ENCODE results near the gene ZBP1.

Gene ZBP1

DNA sequence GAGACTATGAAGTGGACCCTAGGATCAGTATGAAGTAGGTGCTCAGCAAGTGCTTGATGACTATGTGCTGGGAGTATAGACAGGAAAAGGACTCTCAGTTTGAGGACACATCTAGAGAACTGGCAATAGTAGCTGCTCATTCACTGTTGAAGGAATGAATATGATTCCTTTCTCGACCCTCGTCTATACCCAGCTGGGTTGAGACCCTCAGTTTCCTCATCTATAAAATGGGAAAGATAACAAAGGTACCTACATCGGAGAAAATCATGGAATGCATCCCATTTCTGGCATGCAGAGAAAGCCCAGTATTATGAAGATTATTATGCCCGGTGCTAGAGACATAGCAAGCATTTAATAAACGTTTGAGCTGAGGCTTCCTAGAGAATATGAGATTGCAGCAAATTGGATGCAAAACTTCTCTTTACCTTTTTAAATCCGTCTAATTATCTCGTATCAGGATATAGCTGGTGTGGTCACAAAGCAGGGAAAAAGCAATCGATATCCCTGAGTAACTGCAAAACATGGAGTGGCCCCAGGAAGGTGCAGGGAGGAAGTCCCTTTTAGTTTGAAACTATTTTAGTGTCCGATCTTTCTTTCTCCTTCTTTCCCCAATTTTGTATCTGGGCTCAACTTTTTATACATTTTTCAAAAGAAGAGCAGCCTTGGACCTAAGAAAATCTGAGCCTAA lies 62.2 kb downstream of the ZBP1 start:
- DNase-seq: no peak

DNA sequence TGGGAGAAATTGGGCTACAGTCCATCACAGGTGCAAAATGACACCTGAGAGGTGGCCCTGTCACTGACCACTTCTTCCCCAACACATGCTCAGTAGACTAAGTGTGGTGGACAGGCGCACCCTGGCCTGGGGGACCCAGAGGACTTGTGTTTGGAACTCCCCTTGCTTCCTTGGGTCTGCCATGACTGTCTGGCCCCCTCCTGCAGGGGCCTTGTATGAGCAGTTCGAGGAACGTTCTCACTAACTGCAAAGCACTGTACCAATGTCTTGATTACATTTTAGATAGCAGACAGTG lies 63.3 kb downstream of the ZBP1 start:
- no peak for DNase-seq

DNA sequence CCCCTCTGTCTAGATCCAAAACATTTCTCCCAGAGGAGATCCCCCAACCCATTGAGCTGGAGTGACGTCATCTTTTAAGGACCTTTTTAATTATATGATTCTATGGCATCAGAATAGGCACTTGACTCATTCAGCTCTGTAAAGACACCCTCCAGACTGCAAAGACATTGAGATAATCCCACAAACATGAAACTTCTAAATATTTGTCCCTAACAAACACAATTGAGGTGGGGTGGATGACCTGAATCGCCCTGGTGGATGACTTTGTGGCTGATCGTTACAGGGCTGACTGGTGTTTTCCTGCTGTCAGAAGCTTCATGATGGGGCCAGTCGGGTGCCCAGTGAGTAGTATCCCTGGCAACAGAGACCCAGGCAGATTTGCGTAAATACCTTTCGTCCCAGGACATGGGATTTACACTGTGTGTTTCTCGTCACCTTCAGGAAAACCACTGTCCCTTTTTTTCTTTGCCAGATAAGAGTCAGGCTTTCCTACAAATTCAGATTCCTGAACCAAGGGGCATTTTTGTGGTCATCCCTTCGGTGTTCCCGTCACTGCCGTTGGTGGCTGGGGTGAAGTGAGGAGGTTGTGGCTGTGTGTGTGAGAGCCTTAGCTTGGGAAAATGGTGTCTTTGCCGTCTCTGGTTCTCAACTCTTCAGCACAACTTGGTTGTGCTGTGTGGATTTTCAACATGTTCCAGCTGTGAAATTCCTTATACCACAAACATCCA lies 64.6 kb downstream of the ZBP1 start:
- peak; percentile 17 for DNase-seq

Data from fibroblast of skin of scalp (primary cell).